ENCODE data around the gene GNAQ.
A peak's percentile ranks its signal among the peaks of the same experiment; 100 is the strongest.

Gene GNAQ

DNA sequence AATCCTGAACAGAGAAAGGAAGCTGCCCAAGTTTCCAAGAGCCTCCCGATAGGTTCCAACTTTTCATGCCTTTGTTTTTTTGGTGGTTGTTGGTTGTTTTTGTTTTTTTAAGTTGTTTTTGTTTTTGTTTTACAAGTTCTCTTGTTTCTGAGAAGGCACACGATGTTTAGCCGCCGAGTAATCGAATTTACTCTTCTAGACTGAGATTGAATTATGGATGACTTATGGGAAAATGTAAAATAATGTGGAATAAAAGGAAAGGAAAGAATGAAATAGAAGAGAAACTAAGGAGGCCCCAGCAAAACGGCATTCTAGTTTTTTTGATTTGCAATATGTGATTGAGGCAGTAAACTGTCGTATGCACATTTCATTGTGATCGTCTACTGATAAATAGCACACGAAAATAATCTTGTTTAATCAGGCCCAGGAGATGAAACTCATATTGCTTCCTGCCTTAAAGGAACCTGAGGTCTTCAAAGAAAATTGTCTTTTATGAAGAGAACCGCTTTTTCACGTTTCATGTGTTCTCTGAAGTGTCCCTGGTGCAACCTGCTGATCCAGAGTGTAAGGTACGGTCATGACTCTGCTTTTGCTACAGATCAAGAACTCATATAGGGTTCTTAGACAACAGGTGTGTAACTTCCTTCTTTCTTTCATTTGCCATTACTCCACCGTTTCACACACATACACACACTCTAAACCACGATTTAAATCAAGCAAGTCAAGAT is 1.3 kb upstream of the GNAQ start:
- DNase-seq = peak; percentile 40

GRCh38 chr9:78031893-78032729 is 500 bp upstream of the GNAQ start:
- DNase-seq = peak; percentile 79

DNA sequence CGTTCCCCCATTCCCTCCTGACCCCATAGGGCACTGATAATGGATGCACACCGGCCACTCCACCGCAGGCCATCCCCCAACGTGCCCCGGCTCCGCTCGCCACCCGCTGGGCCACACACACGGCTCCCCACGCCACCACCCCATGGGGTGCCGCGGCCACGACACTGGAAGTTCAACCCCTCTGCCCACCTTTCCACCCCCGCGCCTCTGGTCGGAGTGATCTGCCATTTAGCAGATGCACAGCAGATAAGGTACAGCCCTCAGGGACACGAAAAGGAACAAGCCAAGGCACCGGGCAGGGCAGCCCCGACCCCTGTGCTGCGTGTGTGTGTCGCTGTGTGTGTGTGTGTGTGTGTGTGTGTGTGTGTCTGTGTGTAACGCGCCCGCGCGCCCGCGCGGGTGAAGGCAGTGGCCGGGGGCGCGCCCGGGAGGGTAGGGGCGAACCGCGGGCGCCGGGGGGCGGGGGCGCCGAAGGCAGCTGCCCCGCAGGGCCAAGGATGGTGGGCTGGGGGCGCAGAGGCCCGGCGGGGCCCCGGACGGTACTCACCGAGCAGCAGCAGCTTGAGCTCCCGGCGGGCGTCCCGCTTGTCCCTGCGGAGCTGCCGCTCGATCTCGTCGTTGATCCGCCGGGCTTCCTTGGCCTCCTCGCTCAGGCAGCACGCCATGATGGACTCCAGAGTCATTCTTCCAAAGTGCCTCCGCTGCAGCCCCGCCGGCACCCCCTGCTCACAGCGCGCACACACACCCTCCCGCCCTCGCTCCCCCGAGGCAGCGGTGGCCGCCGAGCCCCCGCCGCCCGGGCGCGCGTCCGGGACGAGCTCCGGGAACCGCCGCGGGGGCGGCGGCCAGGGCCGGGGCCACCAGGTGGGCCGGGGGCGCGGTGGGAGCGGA is 813 bp downstream of the GNAQ start:
- peak; percentile 85 for DNase-seq

GRCh38 chr9:78030296-78030552 is 1.4 kb downstream of the GNAQ start:
- no peak for DNase-seq

DNA sequence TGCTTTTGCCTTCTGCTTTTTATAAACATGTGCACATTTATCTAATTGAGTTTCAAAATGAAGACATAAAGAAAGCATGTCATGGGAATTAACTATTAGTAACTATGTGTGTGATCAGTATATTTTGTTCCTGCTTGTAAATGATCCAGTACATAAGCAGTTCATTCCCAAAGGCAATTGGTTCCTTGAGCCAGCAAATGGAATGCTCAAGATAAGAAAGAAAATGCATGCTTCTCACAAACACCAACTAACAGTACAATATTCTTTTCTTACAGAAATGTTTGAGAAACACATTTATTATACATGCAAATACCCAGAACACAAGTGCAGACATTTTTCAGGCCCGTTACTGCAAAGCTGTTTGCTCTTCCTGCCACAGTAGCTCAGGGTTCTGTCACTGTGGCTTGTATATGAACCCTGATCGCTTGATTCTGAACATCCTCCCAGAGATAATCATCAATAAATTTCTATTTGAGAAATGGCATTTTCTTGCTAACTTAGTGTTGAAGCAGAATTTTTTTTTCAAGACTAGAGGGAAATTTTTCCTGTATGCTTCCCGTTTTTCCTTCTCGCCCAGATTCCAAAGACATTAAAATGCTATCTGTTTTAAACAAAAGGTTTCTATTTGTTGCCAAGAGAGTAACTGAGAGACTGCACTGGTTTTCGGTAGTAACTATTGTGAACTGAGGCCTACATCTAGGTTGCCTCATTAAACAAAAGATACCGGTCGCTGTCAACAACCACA is 1.9 kb downstream of the GNAQ start:
- DNase-seq = peak; percentile 23

DNA sequence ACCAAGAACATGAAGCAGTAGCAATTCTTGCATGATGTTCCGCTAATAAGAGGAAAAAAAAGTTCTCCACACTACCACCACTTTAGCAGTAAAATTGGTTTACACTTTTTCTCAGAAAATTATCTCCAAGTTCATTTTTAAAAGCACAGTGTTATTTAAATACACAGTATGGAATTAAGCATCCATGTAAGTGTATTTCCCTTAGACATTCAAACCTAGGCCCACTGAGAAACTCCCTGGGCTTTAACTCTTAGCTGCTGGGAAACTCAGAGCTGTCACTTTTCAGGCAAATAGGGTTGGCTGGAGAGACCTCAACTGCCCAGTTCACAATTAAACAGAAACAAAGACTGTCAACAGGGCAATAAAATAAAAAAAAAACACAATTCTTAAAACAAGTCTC is 2.7 kb downstream of the GNAQ start:
- DNase-seq = no peak

- DNase-seq = no peak
Measured at GRCh38 chr9:78026947-78027346, 4.7 kb downstream of the GNAQ start.

GRCh38 chr9:78026416-78026815 is 5.2 kb downstream of the GNAQ start:
- no peak for DNase-seq

GRCh38 chr9:78025186-78025585 is 6.4 kb downstream of the GNAQ start:
- DNase-seq = no peak

GRCh38 chr9:78023003-78023741 is 8.4 kb downstream of the GNAQ start:
- peak; percentile 33 for DNase-seq

DNA sequence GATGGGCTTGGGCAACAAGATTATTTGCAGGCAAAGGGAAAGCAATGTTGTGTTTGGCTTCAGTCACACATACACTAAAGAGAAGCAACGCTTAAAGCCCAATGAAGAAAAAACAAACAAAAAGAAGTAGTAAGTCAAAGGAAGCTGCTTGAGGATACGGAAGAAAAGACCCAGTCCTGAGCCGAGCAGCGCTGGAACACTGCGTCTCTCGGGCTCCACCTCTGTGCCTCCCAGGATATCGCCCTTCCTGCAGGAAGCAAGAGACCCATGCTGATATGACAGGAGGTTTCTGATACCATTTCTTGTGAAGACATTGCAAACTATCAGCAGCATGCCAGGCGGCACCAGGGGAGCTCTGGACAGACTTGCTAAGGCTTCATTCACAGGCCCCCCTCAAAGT is 9.9 kb downstream of the GNAQ start:
- no peak for DNase-seq

GRCh38 chr9:78017190-78017693 is 14.4 kb downstream of the GNAQ start:
- no peak for DNase-seq

DNA sequence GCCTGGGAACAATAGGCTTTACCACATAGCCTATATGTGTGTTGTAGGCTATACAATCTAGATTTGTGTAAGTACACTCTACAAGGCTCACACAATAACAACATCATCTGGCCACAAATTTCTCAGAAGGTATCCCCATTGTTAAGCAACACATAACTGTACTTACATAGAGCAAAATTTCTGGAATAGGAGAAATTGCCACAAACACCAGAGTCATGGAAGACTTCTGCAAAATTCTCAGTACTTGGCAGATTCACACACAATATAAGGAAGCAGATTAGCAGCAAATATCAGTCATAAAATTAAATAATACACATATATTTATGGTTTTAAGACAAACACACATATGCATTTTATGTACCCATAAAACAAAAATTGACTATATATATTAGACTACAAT is 16.4 kb downstream of the GNAQ start:
- no peak for DNase-seq

DNA sequence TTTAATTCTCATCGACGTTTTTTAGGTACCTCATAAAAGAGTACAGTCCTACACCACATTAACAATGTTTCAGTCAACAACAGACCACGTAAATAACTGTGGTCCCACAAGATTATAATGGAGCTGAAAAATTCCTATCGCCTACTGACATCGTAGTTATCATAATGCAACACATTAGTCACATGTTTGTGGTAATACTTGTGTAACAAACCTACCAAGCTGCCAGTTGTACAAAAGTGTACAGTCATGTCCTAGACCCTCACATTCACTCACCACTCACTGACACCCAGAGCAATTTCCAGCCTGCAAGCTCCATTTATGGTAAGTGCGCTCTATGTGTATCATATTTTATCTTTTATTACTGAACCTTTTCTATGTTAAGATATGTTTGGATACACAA is 16.8 kb downstream of the GNAQ start:
- DNase-seq = no peak

DNA sequence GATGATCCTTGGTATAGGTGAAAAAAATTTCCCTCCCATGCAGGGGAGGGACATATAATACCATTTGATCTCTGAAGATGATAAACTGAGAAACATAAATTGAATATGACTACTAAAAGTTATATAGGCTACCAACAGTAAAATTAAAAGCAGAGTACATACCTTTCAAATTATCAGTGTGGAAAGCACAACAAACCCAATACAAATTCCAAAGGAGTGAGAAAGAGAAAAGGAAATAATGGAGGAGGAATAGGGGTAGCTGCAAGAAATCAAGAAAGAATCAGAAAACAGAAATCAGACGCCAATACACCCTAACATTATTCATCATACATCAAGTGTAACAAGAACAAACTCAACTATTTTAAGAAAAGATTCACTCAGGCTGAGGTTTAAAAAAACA is 17.7 kb downstream of the GNAQ start:
- DNase-seq = no peak

DNA sequence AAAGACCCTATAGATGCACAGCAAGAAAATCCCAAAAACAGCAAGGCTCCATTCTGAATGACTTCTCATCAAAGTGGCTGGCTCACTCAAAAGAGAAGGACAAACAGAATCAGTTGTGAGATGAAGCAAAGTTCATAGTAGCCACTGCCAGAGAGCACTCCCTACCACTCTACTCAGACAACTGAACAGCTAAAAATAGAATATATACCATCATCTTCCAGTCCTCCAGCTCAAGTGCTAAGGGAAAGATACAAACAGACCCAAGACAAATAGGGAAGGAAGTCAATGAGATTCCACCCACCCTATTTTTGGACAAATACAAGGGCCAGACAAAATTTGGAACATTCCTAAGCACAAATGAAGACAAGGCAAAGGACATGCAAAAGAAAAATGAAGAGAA is 20.6 kb downstream of the GNAQ start:
- no peak for DNase-seq

DNA sequence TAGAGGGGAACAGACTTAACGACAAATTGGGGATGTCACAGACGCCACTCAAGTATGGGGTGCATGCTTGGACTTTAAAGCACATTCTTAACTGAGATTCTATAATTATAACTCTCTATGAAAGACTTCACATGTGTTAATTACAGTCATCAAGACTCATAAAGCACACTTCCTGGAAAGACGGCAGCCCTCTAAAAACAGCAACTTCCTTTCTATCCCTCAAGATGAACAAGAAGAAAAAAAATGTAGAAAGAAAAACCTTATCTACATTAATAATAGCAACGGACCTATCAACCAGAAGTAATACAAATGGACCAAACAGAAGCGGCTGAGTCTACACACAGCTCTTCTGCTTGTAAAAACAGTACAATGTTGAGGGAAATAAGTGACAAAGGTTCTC is 21.2 kb downstream of the GNAQ start:
- no peak for DNase-seq

DNA sequence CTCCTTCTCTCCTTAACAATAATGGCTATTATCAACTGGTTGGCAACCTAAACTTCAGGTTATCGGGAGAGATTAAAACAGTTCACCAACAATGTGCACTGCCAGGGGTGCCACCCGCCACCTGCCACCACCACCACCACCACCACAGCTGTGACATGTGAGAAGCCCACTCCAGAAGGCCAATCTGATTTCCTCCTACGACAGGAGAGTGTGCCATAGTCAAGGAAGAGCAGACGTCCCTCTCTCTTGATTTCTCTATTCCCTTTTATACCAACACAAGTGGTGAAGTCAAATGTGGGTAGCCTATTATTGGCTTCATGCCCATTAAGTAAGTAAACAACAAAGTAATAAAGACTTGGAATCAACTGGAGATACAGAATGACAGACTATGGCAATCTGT is 22.4 kb downstream of the GNAQ start:
- no peak for DNase-seq

DNA sequence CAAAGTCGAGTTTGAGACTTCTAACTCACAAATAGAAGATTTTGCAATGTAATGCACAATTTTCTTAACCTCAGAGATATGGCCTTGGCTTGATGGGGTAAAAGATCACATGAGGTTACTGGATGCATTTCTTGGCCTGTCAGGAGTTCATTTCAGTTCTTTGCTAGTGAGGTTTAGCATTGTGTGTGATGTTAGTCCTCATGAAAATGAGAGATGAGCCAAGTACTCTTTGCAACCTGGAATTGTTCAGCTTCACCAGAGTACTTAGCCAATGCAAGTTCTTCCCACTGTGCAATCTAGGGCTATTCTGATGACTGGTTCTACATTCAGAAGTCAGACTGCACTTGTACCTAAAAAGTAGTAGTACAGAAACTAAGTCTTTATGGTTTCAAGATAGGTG is 24.9 kb downstream of the GNAQ start:
- no peak for DNase-seq

DNA sequence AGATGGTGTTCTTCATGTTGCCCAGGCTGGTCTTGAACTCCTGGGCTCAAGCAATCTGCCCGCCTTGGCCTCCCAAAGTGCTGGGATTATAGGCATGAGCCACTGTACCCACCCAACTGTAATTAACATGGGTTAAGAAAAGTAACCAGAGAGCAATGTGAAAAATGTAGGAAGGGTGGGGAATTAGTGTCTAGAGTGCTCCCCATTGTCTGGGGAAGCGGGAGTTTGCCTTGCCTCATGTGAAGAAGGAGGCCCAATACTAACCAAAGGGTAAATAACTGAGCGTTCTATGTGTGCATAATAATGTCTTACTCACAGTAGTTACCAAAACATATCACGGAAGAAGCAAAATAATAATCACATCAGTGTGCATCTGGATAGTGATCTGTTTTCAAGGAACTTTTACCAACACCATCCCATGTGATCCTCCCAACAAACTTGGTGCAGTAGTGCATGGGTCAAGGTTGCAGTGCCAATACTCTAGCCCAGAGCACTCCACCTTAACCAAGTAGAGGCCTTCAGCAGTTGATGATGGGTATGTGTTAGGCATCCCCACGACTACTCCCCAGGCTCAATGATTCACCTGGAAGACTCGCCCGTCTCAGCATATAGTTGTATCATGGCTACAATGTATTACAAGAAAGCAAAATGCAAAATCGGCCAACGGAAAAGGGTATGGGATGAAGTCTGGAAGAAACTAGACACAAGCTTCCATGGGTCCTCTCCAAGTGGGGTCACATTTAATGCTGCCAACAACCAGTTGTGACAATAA is 26.2 kb downstream of the GNAQ start:
- DNase-seq = no peak
